ENCODE results near the gene CHD1.

Gene CHD1

DNA sequence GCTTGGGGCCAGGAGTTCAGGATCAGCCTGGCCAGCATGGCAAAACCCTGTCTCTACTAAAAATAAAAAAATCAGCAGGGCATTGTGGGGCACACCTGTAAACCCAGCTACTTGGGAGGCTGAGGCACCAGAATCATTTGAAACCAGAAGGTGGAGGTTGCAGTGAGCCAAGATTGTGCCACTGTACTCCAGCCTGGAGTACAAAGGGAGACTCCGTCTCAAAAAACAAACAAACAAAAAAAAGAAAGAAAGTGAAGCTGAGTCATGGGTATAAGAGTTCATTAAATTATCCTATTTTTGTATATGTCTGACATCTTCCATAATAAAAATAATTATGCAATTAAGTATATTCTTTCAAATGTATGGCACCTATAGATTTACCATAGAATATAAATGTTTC is 37.2 kb downstream of the CHD1 start:
- FAIRE-seq = no peak

DNA sequence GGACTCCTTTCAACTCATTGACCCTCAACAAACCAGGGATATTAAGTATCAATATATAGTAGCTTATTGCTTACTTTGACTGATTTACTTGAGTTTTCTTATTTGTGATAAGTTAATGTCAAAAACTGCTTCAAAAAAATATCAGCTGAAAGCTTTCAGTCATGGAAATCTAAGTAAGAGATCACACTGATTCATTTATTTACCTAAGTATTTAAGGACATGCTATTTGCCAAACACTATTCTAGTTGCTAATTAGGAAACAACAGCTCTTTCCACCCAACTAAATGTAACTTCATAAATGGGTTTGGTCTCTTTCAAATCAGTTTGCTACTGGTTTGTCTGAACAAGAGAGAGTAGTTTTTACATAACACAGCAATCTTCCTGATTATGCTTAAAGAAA is 48.2 kb downstream of the CHD1 start:
- FAIRE-seq = no peak

DNA sequence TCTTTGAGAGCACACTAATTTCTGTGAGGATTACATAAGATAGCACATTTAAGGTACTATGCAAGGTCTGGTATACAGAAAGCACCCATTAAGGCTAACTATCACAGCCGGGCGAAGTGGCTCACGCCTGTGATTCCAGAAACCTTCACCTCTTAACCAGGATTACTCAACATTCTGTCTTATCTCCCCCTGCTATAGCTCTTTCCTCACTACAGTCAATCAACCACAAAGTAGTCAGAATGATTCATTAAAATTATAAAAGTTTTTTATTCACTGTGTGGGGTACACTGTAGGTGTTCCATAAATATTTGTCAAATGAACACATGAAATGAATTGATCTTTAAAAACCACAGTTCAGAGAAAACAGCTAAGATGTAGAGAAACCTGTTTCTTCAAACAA is 48.7 kb downstream of the CHD1 start:
- no peak for FAIRE-seq

DNA sequence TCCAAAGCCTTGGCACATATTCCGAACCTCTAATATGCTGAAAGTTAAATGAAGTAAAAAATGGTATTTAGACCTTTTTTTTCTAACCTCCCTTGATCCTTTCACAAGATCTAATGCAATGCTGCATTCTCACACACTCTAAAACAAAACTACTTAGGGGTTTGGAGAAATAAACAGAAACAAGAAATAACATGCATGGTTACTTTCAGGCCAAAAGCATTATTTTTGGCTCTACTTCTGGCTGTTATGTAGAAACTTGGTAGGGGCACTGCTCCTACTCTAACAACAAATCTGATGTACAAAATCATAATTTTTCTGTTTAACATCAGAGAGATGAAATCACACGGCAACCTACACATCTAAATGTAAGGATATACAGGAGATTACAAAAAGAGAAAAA is 51.2 kb downstream of the CHD1 start:
- no peak for FAIRE-seq

DNA sequence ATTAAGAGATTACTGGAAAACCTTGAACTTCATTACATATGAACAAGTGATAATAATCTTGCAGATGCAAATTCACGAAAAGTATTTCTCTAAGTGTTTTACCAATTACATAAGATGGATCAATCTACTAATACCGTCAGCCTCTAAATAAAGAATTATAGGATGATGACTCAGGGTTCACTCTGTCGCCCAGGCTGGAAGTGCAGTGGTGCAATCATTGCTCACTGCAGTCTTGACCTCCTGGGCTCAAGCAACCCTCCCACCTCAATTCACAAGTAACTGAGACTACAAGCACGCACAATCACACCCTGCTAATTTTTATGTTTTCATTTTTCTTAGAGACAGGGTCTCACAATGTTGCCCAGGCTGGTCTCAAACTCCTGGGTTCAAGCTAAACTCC is 56.1 kb downstream of the CHD1 start:
- no peak for FAIRE-seq

DNA sequence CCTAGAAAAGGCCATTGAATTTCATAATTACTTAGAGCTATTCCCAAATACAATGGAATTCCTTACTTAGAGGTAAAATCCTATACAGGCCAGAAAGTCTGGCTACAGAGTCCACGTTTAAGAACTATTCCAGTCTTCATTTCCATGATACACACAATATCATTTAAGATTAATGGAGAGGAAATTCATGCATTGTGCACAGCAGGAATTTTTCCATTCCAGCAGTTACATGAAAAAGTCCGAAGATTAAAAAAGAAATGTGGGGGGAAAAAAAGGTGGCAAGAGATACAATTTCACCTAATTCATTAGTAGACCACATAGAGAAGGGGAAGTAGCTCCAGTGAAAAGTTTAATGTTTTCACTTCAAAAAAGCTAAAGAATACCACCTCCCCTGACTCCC is 63.1 kb downstream of the CHD1 start:
- no peak for FAIRE-seq

DNA sequence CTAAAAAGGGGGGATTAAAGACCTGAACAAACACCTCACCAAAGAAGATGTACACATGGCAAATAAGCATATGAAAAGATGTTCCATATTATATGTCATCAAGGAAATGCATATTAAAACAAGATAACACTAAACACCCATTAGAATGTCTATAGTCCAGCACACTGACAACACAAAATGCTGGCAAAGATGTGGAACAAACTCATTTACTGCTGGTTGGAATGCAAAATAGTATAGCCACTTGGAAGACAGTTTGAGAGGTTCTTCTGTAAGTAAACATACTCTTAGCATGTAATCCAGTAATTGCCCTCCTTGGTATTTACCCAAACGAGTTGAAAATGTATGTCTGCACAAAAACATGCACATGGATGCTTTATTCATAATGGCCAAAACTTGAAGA is 81.8 kb downstream of the CHD1 start:
- no peak for FAIRE-seq

DNA sequence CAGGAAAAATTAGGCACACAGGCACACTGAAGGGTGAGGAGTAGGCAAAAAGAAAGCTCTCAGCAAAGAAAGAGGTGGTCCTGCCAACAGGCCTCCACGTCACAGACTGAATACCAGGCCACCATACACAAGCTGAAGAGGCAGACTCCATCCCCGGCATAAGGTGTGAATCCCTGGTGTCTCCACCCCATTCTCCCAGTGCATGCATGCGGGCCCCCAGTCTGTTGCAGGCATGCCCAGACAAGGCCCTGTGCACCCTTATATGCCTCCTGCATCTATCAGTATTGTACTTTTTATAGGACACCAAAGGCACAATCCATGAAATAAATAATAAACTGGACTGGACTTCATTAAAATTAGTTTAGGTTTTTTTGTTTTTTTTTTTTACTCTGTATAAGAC is 82.3 kb downstream of the CHD1 start:
- no peak for FAIRE-seq

DNA sequence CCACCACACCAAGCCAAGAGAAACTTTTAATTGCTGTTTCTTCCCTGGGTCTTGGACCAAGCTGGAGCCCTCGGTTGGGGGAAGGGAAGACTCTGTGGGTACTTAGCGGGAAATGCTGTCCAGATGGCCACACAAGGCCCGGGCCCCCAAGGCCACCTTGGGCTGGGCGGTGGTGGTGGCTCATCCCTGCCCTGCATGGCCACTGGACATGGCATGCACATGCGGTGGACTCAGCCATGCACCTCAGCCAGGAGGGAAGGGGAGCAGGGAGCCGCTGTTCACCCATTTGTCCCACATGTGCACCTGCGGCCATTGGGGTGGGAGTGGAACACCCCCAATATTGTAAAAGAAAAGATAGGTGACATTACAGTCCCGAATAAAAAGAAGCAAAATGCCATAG is 82.9 kb downstream of the CHD1 start:
- FAIRE-seq = no peak

DNA sequence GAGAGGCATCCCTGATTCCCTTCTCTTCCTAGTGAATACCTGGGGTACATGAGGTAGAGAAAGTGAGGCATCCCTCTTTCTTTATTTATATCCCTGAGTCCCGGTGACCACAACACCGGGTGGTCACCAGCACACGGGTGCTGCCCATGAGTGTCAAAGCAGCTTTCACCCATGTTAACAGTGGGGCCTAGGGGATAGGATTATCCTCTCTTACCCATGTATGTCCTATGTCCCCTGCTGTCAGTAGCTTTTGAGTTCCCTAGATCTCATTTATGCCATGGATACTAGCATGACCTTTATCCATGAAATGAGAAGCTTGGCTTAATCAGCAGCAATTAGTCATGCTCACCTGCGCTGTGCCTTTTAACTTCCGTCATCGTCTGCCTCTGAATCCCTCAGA is 83.9 kb downstream of the CHD1 start:
- no peak for FAIRE-seq

DNA sequence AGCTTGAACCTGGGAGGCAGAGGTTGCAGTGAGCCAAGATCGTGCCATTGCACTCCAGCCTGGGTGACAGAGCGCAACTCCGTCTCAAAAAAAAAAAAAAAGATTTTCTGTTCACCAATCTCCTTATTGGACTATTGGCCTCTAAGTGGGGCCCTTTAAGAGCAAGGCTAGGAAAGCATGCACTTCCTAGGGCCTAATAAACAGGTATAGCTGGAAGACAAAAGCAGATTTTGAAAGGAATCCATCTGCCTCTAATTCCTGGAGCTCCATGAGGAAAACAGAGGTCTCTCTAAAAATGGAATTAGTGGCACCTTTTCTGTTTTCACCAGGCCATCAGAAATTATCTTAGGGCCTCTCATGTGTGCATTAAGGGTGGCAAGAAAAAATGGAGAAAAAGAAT is 85.3 kb downstream of the CHD1 start:
- FAIRE-seq = no peak

DNA sequence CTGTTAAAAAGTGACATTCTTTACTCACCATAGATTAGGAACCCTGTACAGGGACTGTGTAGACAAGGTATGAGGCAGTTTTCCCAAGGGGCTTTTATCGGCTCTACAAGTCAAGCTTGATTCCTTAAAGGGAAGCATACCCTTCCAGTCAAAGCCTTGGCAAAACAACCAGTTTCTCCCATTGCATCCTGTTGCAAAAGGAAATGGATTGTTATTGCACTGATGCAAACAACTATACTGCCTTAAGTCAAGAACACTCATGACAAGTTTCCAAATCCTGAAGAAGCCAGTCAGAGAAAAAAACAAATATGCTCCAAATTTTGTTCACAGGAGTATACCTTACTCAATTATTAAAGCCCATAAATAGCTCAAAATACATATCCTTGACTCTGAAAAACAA is 87.9 kb downstream of the CHD1 start:
- FAIRE-seq = no peak

DNA sequence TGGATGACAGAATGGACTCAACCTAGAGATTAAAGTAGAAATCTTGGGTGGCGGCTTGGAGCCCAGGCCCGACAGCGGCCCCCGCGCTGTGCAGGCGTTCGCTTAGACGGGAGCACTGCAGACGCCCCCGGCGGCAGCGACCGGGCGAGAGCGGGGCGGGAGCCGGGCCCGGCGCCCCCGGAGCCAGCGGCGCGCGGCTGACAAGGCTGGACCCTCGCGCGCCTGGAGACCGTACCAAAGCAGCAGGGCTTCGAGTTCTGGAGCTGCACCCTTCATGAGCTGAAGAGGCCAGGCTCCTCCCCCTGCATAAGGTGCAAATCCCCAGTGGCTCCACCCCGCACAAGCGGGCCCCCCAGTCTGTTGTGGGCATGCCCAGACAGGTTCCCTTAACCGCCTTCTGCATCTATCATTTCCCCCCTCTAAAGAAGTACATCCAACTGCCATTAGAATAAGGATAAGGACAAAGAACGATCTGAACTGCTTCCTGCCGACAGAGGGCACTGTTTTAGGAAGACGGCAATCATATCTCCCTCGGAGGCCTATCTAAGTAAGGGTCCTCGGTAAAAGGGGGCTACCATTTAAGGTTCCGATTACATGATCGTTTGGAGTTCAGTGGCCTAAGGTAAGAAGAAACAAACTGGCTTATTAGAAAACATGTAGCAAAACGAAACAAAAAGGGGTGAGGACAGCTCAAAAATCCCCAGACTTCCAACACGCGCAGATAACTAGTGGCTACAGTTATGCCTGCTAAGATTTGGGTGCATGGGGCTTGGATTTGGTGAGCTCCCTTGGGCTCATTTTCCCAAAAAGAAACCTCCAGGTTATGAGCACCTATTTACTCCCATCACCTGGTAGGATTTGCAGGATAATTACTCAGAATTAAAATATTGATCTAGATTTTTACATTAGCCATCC is 89.1 kb downstream of the CHD1 start:
- FAIRE-seq = no peak

DNA sequence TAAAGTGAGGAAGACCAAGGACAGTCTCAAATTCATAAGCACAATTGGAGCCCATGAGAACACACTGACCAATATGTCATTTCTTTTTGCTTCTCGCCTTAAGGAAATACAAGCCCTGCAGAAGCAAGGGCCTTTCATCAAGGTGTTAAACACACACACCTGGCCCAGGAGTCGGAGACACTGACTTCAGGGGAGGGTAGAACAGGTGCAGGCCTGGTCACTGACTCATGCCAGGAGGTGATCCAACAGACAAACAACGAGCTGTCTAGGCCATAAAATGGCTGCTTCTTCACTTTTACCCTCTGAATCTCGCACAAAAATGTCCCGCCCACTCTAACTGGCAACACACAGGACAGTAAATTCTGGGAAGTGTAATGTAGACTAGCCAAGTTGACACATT is 92.6 kb downstream of the CHD1 start:
- FAIRE-seq = no peak

DNA sequence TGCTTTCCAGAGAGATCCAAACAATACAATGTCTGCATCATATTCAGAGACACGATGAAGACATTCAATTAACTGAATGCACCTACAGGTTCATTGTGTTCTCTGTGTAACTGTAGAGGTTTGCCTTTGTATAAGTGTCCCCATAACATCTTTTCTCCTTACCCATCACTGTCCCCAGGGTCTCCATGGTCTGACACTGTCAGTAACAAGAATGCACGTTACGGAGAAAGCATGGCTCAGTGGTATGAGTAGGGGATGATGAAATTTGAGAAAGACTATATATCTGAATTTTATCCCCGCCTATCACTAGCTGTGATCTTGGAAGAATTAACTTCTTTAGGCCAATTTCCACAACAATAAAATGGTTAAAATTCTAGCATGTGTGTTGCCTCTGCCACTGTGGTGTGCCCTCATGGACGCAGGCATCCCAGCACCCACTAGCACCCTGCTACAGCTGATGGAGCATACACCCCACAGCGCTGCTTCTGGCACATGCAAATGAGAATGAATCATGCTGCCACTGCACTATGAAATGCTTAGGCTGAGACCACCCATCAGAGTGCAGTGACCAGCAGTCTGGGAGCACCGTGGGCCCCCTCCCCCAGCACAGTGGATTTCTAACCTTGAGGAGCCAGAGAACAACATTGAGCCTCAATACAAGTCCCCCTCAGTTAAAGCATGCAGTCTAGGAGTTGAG is 101.1 kb downstream of the CHD1 start:
- FAIRE-seq = no peak

DNA sequence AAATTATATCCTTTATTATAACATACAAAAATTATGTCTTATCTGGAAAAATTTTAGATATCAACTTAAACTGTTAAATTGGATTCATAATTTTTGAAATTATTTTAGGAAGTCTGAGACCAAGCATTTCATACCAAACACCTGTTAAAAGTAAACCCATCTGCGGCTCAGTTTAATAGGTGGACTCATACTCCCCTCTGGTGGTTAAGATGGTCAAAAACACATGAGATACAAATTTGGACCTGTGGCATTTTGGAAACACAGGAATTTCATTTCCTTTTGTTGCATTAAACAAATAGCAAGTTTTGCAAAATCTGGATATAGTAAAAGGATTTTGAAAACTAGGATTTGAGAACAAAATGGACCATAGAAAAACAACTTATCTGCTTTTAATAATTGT is 101.6 kb downstream of the CHD1 start:
- FAIRE-seq = peak; percentile 100

DNA sequence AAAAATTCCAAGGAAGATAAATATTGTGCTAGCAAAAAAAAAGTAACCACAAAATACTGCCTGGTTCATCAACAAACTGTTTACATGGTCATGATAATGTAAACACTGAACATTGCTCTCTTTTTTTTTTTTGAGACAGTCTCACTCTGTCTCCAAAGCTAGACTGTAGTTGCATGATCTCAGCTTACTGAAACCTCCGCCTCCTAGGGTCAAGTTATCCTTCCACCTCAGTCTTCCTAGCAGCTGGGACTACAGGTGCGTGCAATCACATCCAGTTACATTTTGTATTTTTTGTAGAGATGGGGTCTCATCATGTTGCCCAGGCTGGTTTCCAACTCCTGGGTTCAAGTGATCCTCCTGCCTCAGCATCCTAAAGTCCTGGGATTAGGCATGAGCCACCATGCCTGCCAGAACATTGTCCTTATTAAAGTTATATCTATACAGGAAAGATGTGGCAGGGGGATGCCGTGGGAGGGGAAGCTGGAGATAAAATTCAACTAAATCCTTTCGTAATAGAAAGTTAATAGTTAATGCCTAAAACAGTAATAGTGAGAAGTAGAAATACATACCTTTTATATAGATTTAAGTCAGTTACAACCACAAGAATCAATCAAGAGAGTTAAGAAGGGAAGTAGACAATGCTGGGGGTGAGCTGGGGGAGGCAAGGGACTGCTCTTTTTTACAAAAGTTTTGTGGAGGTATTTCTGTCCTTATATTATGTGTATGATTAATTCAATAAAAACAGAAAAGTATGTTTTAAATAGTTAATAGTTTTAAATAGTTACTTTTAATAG is 103.0 kb downstream of the CHD1 start:
- FAIRE-seq = no peak

DNA sequence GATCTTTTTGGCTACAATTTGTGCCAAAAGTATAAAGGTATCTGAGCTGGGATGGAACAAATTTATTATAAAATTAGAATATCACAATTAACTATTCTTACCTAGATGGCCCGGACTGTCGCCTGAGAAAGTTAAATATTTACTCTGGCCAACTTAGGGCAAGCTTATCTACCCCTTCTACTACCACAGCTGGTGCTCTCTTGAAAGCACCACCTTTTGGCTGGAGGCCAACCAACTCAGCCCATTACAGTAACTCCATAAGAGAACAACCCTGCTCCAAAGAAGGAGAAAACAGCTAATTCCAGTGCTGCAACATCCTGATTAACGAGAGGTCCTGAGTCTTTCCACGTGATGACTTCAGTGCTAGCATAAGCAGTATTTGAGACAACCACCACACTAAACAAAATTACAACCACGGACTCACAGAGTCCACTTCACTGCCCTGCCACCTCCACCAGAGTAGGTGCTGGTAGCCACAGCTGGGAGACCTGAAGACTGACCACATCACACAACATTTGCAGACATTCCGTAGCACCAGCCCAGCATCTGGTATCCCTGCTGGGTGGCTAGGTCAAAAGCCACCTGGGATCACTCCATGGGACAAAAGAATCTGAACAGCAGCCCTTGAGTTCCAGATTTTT is 112.1 kb downstream of the CHD1 start:
- no peak for FAIRE-seq

DNA sequence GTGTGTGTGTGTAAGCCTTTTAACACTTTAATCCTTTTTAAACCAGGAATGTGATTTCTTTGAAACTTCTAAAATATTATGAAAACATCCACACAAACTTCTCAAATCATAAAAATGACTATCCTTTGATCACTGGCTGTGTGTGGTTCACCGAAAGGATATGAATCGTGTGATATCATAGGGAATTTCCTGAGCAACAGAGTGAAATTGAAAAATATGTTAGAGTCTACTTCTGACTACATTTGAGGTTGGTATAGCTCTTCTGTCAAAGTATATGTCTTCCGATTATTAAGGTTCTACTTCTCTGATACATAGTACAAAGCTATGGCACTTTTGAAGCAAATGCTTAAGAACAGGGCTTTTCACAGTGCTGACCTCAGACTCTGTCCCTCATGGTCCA is 115.1 kb downstream of the CHD1 start:
- no peak for FAIRE-seq

DNA sequence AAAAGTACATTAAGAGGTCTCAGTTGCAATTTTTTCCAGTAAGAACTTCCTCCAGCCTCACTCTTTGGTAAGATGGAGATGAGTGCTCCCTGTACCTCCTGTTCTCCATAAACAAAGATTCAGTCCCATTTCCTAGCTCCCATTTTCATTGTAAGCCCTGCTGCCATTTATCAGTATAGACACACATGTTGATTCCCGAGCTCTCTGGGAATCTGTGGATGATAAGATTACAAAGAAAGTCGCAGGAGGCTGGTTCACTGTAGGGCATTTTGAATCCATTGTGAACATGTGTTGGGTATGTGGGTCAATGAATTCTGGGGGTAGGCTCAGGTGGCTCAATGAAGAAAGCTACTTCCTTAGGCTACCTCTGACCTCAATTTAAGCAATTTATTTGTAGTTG is 118.6 kb downstream of the CHD1 start:
- no peak for FAIRE-seq

DNA sequence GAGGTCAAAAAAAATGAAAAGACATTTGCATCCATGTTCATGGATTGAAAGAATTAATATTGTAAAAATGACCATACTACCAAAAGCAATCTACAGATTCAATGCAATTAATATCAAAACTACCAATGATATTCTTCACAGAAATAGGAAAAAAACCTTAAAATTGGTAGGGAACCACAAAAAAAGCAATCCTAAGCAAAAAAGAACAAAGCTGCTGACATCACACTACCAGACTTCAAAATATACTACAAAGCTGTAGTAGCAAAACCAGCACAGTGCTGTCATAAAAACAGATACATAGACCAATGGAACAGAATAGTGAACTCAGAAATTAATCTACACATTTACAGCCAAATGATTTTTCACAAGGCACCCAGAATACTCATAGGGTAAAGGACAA is 121.0 kb downstream of the CHD1 start:
- no peak for FAIRE-seq

DNA sequence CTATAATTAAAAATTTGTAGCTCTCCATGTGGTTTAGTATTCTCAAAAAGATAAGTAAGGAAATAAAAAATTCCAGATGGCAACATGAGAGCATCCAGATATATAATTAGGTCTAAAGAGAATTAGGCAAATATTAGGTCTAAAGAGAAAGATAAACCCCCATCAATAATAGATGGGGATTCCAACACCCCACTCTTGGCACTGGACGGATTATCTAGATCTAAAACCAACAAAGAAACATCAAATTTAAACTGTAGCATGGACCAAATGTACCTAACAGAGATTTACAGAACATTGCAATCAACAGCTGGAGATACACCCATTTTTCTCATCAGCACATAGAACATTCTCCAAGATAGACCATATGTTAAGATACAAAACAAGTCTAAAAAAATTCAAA is 123.7 kb downstream of the CHD1 start:
- no peak for FAIRE-seq

DNA sequence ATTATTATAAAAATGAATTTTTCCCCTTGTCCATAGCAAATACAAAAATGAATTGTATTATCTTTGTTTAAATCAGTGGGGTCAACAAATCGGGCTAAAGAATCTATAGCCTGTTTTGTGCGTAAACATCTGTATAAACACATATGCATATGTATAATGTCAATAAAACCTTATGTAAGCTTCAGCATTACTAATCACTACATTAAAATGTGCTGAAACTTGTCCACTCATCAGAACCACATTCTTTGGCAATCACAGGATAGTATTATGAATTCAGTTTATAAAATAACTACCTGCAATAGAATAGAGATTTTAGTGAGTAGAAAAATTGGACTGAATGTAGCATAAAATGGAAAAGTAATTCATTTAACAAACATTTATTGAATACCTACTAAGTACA is 124.7 kb downstream of the CHD1 start:
- FAIRE-seq = no peak

Measured in islet of Langerhans (tissue), 1 donor.